SW480 (cell line): ENCODE measurements around the gene ALPG.
"Not testable (repeated sequence)": the region's sequence is repeated elsewhere in the genome, so short reads cannot be mapped to it uniquely, and the experiment has no call there.

ENCODE experiments used
- DNase-seq: peaks from one replicate; pipeline ENCODE4 v3.0.0-alpha.2; 2016; ENCODE audit warnings: low spot score

Gene ALPG

DNA sequence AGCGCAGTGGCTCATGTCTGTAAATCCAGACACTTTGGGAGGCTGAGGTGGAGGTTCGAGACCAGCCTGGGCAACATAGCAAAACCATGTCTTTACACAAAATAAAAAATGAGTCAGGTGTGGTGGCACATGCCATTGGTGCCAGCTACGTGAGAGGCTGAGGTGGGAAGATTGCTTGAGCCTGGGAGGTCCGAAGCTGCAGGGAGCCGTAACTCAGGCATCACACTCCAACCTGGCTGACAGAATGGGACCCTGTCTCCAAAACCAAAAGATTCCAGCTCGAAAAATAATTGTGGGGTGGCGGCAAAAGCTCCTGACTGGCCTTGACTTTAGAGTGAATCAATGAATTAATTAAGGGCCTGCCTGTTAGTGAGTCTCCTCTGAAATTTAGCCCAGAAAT is 29.3 kb upstream of the ALPG start:
- no peak for DNase-seq

DNA sequence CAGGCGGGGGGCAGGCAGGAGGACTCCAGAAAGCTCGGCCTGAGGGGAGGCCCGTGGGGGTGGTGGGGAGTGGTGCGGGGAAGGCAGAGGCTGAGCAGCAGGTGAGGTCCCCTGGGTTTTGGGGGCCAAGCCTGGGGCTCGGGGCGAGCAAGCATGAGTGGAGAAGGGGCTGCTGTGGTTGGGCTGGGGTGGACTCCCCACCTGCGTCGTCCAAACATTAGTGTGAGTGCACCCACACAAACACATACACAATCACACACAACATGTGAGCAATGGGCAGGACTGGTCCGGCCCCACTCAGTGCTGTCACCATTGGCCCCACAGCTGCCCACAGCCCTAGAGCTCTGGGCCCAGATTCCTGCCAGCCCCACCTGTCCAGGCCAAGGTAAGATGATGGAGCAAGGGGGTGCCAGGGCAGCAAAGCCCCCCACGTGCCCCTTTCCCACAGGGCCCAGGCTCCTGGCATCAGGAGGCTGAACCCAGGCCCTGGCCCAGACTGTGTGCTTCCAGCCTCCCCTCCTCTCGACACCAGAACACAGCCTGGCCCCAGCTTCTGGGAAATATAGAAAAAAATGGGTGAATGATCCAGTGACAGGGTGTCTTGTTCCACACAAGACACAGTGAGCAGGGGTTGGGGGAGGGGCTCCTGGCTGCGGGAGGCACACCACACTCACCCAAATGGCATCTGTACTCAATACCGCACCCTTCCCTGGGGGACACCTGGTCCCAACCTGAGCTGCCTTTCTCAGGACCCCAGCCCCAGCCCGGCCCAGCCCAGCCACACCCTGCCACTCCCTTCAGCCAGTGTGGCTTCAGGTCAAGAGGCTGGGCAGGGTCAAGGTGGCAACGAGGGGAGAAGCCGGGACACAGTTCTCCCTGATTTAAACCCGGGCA is 28.6 kb upstream of the ALPG start:
- peak; percentile 75 for DNase-seq

DNA sequence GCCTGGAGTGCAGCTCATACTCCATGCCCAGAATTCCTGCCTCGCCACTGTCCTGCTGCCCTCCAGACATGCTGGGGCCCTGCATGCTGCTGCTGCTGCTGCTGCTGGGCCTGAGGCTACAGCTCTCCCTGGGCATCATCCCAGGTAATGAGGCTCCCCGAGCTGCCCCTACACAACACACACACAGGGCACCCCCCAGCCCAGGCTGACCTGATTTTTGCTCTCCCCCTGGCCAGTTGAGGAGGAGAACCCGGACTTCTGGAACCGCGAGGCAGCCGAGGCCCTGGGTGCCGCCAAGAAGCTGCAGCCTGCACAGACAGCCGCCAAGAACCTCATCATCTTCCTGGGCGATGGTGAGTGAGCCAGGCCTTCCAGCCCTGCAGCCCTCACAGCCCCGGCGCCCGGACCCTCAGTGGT is 27.9 kb upstream of the ALPG start, which contains the start of gene ALPP:
TSS of gene ALPP (plus strand) at position 17 of the 417 bp plus-strand sequence. CDS start at position 69, 52 bp downstream.
- DNase-seq: peak; percentile 26

DNA sequence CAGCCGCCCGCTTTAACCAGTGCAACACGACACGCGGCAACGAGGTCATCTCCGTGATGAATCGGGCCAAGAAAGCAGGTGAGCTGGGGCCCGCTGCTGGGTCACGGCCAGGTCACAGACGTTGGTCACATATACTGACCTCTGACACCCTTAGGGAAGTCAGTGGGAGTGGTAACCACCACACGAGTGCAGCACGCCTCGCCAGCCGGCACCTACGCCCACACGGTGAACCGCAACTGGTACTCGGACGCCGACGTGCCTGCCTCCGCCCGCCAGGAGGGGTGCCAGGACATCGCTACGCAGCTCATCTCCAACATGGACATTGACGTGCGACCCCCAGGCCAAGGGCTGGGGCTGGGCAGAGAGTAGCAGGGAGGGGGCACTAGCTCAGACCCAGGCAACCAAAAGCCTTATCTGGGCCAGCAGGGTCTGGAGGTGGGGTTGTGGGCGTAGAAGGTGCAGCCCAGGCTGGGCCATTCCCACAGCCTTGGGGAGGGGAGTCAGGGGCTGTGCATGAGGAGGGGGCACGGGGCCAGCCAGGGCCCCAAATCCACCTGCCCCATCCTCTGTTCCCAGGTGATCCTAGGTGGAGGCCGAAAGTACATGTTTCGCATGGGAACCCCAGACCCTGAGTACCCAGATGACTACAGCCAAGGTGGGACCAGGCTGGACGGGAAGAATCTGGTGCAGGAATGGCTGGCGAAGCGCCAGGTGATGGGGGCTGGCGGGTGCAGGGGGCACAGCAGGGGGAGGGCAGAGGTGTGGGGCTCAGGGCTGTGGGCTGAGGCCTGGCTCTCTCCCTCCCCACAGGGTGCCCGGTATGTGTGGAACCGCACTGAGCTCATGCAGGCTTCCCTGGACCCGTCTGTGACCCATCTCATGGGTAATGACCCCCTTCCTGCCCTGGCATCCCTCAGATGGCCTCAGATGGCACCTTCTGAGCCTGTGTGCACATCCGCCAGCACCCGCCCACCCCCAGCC is 26.7 kb upstream of the ALPG start:
- not testable (repeated sequence) for DNase-seq

DNA sequence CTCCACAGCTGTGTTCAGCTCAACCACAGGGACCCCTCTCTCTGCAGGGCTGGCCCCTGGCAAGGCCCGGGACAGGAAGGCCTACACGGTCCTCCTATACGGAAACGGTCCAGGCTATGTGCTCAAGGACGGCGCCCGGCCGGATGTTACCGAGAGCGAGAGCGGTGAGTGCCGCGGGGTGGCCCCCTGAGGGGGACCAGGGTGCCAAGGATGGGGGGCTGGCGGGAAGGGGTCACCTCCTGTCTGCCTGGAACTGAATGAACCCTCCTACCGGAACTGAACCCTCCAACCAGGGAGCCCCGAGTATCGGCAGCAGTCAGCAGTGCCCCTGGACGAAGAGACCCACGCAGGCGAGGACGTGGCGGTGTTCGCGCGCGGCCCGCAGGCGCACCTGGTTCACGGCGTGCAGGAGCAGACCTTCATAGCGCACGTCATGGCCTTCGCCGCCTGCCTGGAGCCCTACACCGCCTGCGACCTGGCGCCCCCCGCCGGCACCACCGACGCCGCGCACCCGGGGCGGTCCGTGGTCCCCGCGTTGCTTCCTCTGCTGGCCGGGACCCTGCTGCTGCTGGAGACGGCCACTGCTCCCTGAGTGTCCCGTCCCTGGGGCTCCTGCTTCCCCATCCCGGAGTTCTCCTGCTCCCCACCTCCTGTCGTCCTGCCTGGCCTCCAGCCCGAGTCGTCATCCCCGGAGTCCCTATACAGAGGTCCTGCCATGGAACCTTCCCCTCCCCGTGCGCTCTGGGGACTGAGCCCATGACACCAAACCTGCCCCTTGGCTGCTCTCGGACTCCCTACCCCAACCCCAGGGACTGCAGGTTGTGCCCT is 25.2 kb upstream of the ALPG start:
- DNase-seq: not testable (repeated sequence)

DNA sequence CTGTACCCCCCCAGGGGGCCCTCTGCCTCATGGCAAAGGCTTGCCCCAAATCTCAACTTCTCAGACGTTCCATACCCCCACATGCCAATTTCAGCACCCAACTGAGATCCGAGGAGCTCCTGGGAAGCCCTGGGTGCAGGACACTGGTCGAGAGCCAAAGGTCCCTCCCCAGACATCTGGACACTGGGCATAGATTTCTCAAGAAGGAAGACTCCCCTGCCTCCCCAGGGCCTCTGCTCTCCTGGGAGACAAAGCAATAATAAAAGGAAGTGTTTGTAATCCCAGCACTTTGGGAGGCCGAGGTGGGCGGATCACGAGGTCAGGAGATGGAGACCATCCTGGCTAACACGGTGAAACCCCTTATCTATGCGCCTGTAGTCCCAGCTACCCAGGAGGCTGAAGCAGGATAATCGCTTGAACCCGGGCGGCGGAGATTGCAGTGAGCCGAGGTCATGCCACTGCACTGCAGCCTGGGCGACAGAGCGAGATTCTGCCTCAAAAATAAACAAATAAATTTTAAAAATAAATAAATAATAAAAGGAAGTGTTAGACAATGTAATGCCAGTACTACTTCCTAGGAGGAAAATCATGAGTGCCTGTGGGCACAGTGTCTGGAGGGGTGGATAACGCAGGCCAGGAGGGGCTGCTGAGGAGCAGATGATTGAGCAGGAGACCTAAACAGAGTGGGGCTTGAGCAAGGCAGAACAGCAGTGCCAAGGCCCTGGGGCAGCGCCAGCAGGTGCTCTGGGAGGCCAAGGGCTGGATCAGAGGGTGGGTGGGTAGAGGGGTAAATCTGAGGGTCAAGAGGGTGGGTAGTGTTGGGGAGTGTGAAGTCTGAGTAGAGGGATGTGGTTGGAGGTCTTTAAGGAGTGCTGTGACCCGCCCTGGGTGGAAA is 24.1 kb upstream of the ALPG start:
- no peak for DNase-seq

DNA sequence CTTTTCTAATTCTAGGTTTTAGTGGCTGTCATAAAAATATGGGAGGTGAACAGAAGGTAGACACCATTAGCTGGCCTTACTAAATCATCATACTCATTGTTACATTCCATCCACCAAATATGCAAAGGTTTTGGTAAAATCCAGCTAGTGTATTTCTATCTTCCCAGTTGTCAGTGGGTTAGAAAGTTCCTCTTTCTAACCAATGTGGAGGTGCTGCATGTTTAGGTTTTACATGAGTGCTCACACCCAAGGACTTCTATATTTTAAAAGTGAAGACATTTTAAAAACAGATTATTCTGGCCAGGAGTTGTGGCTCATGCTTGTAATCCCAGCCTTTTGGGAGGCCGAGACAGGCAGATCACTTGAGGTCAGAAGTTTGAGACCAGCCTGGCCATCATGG is 22.2 kb upstream of the ALPG start:
- DNase-seq: no peak

DNA sequence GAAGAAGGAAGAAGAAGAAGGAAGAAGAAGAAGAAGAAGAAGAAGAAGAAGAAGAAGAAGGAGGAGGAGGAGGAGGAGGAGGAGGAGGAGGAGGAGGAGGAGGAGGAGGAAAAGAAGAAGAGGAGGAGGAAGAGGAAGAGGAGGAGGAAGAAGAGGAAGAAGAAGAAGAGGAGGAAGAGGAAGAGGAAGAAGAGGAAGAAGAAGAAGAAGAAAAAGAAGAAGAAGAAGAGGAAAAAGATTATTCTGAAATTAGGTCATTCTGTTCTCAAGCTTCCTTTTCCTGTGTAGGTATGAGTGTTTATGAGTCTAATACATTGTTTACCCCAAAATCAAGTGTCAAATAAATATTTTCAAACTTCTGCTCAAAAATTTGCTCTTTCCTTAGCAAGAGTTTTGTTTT is 21.6 kb upstream of the ALPG start:
- DNase-seq: not testable (repeated sequence)

DNA sequence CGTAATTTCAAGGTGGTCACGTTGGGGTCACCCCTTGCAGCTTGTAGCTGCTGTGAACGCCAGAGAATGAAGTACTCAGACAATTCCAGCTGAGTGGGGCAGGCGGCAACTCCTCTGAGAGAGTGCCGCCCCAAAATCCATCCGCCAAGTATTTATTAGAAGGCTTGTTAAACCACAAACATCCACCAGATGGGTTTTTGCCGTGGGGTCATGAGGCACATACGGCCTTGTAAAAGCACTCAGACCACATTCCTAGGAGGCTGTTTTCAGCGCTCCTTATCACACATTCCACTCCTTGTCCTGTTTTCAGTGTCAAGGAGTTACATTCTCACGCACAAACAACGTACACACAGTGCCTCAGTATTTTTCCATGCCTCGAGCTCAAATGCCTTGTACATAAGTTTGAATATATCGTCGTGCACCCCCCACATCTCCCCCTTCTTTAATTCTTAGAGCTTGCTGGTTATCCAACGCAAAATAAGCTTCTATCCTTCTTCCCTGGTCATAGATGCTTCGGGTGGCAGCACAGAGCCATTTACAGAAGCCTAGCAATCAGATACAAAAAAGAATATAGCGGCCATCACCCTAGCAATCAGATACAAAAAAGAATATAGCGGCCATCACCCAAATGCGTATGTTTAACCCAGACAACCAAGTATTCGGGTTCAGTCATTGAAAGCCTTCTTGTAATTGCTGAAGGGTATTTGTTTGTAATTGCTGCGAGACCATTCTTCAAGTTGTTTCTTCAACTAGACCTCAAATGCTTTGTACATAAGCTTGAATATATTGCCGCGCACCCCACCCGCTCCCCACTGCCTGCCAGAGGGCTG is 20.8 kb upstream of the ALPG start:
- peak; percentile 61 for DNase-seq

DNA sequence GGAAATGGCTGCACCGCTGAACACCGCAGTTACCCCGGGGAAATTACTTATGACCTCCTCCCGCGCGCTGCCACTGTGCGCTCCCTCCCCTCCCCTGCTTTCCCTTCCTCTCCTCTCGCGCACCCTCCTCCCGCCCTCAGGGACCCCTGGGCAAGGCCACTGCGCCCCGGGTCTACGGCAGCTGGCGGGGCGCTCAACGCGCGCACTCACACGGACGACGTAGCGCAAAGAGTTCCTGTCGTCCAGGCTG is 20.2 kb upstream of the ALPG start:
- DNase-seq: no peak

DNA sequence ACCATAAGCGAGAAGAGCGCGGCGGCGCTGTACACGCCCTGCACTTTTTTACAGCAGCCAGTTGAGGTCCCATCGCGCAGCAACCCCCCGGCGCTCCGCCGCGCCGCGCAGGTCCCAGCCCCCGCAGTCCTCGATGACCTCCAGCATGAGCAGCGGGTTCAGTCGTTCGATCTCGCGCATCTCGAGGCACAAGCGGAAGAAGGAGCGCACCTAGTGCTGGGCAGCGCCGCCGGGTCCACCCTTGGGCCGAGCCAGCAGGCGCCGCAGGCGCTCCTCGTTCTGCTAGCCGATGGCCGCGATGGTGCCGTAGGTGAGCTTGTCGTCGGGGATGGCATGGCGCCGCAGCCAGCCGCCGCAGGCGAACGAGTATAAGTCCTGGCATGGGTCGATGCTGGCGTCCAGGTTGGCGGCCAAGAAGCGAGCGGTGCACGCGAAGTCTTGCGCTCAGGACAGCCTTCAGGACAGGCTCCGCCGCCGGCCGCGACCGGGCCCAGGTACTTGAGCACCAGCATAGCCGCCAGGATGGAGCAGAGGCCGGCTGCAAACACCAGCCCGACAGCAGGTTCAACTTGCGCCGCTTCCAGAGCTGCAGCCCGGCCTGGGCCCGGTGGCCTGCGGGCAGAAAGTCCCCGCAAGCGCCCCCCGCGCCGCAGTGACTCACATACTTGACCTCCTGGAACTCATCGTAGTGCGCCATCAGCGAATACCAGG is 19.7 kb upstream of the ALPG start:
- no peak for DNase-seq

DNA sequence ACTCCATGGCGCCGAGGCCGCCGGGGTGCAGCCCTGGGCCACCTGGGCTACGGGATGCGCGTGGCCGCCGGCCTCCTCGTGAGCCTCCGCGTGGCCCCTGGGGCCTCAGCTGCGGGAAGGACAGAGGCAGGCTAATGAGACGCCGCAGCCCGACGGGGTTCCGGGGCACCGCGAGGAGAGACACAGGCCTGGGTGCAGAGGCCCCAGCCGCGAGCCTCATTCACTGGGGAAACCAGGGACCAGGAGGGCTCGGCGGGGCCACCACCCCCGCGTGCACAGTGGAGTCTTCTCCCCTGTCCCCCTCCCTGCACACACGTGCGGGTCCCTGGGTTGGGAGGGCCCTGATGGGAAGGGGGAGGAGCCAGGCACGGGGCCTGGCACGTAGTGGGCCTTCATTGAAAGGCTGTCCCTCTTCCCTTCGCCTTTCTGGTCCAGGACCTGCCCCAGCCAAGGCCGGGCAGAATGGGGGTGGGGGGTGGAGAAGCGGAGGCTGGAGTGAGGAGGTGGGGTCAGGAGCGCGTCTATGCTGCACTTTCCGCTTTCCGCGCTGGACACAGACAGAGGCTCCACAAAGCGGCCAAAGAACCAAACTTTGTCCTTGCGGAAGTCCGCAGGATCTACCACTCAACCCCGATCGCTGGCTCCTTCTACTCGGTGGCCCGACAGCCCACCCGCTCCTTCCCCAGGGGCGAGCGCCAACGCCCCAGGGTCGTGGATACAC is 19.0 kb upstream of the ALPG start:
- DNase-seq: no peak

DNA sequence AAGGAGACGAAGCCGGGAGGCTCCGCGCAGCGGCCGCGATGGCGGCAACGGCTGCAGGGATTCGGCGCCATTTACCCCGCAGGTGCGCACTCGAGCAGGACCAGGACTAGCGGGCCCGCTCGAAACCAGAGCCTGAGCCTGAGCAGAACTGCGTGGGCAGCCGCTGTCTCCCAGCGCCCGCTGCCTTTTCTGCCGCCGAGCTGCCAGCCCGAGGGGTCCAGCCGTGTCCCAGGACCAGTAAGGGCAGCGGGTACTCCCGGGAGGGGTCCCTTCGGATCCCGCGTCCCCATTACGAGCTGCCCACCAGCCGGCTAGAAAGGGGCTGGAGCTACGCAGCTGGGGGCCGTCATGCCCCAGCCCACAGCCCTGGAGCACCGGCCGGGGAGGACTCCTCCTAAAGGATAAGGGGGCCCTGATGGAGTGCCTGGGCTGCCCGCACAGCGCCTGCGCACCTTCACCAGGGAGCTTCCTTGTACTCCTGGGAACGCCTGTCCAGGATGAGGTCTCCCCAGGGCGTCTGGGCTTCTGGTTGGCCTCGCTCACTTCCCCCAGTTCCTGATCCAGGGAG is 18.2 kb upstream of the ALPG start:
- DNase-seq: no peak

DNA sequence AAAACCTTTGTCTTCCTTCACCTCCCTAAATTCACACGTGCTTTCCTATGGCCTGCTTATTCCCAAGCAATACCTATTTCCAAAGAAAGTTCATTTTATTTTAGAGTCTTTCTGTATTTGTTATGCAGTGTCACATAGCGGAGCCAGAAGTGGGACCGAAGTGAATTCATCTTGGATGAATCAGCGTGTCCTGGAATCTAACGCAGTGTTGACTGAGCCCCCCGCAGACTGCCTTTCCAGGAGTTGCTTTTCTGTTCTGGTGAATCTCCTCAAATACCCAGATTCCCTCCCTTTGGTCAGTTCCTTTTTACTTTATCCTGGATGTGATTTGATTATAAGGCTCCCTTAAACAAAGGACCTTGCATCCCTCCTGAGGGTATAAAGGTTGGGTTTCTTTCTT is 17.3 kb upstream of the ALPG start:
- DNase-seq: no peak

DNA sequence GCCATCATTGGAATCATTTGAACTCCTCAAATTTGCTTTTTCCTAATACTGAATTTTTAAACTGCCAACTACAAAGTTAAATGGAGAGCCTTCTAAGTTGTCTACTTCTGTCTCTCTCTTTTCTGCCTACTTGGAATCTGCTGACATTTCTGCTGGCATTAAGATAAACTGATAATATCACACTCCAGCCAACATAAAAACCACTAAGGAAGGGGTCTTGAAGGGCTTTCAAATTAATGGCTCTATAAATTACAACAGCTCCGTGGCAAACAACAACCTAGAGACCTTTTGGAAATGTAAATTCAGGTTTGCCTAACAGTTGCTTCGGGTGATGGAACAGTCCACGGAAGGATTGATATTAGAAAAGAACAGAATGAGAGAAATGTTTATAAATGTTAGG is 16.0 kb upstream of the ALPG start:
- DNase-seq: no peak

DNA sequence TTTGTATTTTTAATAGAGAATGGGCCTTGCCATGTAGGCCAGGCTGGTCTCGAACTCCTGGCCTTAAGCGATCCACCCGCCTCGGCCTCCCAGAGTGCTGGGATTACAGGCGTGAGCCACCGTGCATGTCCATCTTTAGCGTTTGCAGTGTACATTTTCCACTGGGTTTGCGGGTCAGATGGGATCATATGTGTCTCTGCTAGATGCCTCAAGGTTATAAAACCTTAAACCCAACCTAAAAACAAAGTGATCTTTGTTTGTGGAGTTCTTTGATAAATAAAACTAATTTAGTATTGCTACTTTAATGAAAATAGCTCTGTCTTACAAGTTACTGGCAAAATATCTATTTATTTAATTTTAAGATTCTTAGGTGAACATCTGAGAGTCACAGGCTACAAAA is 13.1 kb upstream of the ALPG start:
- DNase-seq: no peak

DNA sequence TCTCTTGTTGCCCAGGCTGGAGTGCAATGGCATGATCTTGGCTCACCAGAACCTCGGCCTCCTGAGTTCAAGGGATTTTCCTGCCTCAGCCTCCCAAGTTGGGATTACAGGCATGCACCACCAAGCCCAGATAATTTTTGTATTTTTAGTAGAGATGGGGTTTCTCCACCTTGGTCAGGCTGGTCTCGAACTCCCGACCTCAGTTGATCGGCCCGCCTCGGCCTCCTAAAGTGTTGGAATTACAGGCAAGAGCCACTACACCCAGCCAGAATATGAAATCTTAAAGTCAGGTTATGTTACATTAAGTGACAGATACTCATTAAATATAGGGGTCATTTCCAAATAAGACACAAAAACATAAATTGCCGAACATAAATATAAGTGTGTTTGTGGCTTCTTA is 12.2 kb upstream of the ALPG start:
- DNase-seq: not testable (repeated sequence)

DNA sequence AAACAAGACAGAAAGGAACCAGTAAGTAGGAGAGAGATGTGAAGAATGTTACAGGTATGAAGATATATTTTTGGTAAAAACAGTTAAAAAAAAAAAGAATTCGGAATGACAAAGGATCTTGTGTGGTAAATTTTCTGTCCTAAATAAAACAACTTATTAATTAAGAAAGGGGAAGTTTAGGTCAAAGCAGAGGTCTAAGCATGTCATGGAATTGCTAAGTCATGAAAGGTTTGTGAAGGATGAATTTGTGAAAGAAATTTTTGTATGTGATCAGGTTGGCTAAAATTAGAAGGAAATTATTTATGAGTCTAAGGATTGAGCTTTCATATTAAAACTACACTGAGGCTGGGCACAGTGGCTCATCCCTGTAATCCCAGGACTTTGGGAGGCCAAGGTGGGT is 11.1 kb upstream of the ALPG start:
- DNase-seq: no peak

DNA sequence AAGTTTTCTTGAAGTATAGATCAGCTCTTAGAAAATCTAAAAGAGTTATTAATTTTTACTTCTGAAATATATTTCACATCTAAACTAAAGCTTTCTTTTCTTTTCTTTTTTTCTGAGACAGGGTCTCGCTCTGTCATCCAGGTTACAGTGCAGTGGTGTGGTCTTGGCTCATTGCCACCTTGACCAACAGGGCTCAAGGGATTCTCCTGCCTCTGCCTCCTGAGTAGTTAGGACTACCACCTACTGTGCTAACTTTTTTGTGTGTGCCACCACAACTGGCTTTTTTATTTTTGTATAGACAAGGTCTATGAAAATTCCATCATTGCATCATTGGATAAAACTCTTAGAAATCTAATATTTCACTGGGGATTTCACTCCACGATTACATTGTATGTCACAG is 10.0 kb upstream of the ALPG start:
- DNase-seq: no peak
